Measurements from ENCODE around the gene LPCAT2. TPM values are rescaled to one million over a fixed set of nuclear protein-coding genes. Genes with fewer than 3 reads are reported as not detected.

Gene LPCAT2
- 4.0 to 7.4 TPM (median 4.7 TPM) in 5 replicates for total RNA-seq (2022; extraction: Qiagen RNA extraction; ENCODE audit: low read depth)

GRCh38 chr16:55508941-55509931 lies at the start of gene LPCAT2:
LPCAT2 (plus strand) TSS chr16:55509072; CDS start chr16:55509182, 110 bp downstream.

GRCh38 chr16:55478827-55479429 lies 29.9 kb upstream of the LPCAT2 start, which contains the start of gene MMP2:
MMP2 (plus strand) TSS chr16:55479198; CDS start chr16:55479480, 282 bp downstream.

GRCh38 chr16:55566432-55567175 lies 57.7 kb downstream of the LPCAT2 start, which contains the start of gene CAPNS2:
CAPNS2 (plus strand) TSS chr16:55566684; CDS start chr16:55566757, 73 bp downstream.

Other genes with a start within 250 kb of the LPCAT2 start
- not detected in 5 replicates for gene IRX6, start 184.9 kb upstream of the LPCAT2 start, total RNA-seq (2022; extraction: Qiagen RNA extraction; ENCODE audit: low read depth)
- 7.2 to 11.6 TPM (median 9.5 TPM) in 5 replicates for gene MMP2, start 29.9 kb upstream of the LPCAT2 start, total RNA-seq (2022; extraction: Qiagen RNA extraction; ENCODE audit: low read depth)
- gene CAPNS2, start 57.6 kb downstream of the LPCAT2 start, total RNA-seq (2022; extraction: Qiagen RNA extraction; ENCODE audit: low read depth): not detected in 5 replicates
- gene SLC6A2, start 146.9 kb downstream of the LPCAT2 start, total RNA-seq (2022; extraction: Qiagen RNA extraction; ENCODE audit: low read depth): 0.03 to 0.07 TPM in 2 of 5 replicates, not detected in the others

All from A549 treated with GW870086 at 1 μM for 4 hours (cell line).